Stimulated activated CD8-positive, alpha-beta memory T cell treated with anti-CD3 and anti-CD28 coated beads, Interleukin-12 subunit alpha, Interleukin-12 subunit beta, amount 100 ng/mL, for 24 hours (primary cell): ENCODE measurements around the gene SUV39H1.
"Not testable (repeated sequence)": the region's sequence is repeated elsewhere in the genome, so short reads cannot be mapped to it uniquely, and the experiment has no call there.

Experiments used
- DNase-seq: peaks from one replicate; pipeline ENCODE4 v3.0.0-alpha.2; 2020; ENCODE audit errors: extremely low read depth

Gene SUV39H1

GRCh38 chrX:48696301-48696908 is at the start of gene SUV39H1:
TSS of gene SUV39H1 (plus strand) at chrX:48696734. CDS start at chrX:48696785, 51 bp downstream.
- peak; percentile 61 for DNase-seq

GRCh38 chrX:48648336-48648751 is 48.2 kb upstream of the SUV39H1 start:
- DNase-seq, result no peak

- no peak for DNase-seq
These were observed 47.4 kb upstream of the SUV39H1 start for GRCh38 chrX:48649102-48649501.

GRCh38 chrX:48652055-48652579 is 44.4 kb upstream of the SUV39H1 start:
- DNase-seq, result not testable (repeated sequence)

GRCh38 chrX:48654746-48655145 is 41.8 kb upstream of the SUV39H1 start:
- not testable (repeated sequence) for DNase-seq

- not testable (repeated sequence) for DNase-seq
These were observed 36.8 kb upstream of the SUV39H1 start for GRCh38 chrX:48659686-48660085.

- no peak for DNase-seq
These were observed 33.3 kb upstream of the SUV39H1 start for GRCh38 chrX:48663241-48663640.

- DNase-seq, result no peak
These were observed 32.4 kb upstream of the SUV39H1 start for GRCh38 chrX:48664156-48664555.

- DNase-seq, result no peak
These were observed 30.5 kb upstream of the SUV39H1 start for GRCh38 chrX:48665991-48666390.

GRCh38 chrX:48666649-48667048 is 29.9 kb upstream of the SUV39H1 start:
- no peak for DNase-seq

- DNase-seq, result no peak
These were observed 29.0 kb upstream of the SUV39H1 start for GRCh38 chrX:48667509-48667908.

- DNase-seq, result not testable (repeated sequence)
These were observed 28.3 kb upstream of the SUV39H1 start for GRCh38 chrX:48668187-48668586.

- peak; percentile 65 for DNase-seq
These were observed 20.2 kb upstream of the SUV39H1 start for GRCh38 chrX:48676106-48676892.

- no peak for DNase-seq
These were observed 19.7 kb upstream of the SUV39H1 start for GRCh38 chrX:48676893-48677270.

GRCh38 chrX:48677516-48677915 is 19.0 kb upstream of the SUV39H1 start:
- no peak for DNase-seq

- DNase-seq, result not testable (repeated sequence)
These were observed 16.1 kb upstream of the SUV39H1 start for GRCh38 chrX:48680467-48680866.

- DNase-seq, result not testable (repeated sequence)
These were observed 15.6 kb upstream of the SUV39H1 start for GRCh38 chrX:48680925-48681324.

- DNase-seq, result no peak
These were observed 14.9 kb upstream of the SUV39H1 start for GRCh38 chrX:48681539-48682183.

GRCh38 chrX:48682795-48683194 is 13.7 kb upstream of the SUV39H1 start:
- not testable (repeated sequence) for DNase-seq

GRCh38 chrX:48683411-48683982 is 13.0 kb upstream of the SUV39H1 start, which contains the start of gene WAS:
TSS of gene WAS (plus strand) at chrX:48683799. CDS start at chrX:48683854, 55 bp downstream.
- no peak for DNase-seq

GRCh38 chrX:48684134-48684533 is 12.4 kb upstream of the SUV39H1 start:
- no peak for DNase-seq

GRCh38 chrX:48685416-48685815 is 11.1 kb upstream of the SUV39H1 start:
- no peak for DNase-seq
